ENCODE results near the gene SPSB3. TPM values are rescaled to one million over a fixed set of nuclear protein-coding genes. Genes with fewer than 3 reads are reported as not detected.

Gene SPSB3
- 21.5 and 37.5 TPM in 2 replicates for total RNA-seq

DNA sequence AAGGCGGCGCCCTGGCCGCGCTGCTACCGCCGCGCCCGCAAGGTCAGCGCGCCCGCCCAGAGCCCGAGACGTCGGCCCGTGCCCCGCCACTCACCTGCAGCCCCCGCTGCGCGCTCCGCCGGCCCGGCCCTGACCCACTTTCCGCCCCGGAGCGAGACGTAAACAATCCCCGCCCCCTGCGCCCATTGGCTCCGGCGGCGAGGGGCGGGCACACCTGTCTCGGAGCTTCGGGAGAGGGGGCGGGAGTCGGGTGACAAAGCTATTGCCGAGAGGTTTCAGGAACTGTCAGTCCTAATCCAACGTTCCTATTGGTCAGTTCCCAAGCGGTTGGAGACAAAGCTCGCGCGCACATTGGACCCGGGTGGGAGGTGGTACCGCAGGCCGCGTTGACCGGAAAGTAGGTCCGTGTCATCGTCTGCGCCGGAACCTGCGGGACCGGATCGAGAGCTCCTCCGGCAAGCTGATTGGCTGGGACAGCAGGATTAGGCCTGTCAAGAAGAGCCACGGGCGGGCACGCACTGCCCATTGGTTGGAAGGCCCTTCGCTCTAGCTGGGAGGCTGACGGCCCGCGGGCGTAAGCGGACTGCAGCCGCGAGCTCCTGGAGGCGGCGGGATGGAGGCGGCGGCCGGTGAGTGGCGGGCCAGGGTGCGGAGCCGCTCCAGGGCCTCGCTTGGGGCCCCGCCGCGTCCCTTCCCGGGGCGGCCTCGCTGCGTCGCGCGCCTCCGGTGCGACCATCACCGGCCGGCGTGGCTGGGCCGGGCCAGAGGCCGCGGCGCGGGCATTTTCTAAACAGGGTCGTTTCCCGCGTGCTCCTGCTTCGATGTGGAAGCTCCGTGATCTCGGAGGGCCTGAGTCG lies at the start of gene SPSB3, which contains the start of gene NUBP2:
Gene SPSB3, minus strand, starts transcription at position 164 of the 857 bp plus-strand sequence. CDS start 1,088 bp downstream, outside the sequence.
Gene NUBP2, plus strand, starts transcription at position 553 of the 857 bp plus-strand sequence. Its CDS starts 61 bp downstream, at position 614.

GRCh38 chr16:1826691-1827573 lies 44.6 kb upstream of the SPSB3 start, which contains the start of the genes FAHD1 and HAGH:
FAHD1 (plus strand) TSS chr16:1827206; CDS start chr16:1827239, 33 bp downstream.
HAGH (minus strand) TSS chr16:1826825; CDS start chr16:1826787, 38 bp downstream.

GRCh38 chr16:1793578-1794220 lies 11.3 kb upstream of the SPSB3 start, which contains the start of gene IGFALS:
IGFALS (minus strand) TSS chr16:1793705; CDS start chr16:1793652, 53 bp downstream.

DNA sequence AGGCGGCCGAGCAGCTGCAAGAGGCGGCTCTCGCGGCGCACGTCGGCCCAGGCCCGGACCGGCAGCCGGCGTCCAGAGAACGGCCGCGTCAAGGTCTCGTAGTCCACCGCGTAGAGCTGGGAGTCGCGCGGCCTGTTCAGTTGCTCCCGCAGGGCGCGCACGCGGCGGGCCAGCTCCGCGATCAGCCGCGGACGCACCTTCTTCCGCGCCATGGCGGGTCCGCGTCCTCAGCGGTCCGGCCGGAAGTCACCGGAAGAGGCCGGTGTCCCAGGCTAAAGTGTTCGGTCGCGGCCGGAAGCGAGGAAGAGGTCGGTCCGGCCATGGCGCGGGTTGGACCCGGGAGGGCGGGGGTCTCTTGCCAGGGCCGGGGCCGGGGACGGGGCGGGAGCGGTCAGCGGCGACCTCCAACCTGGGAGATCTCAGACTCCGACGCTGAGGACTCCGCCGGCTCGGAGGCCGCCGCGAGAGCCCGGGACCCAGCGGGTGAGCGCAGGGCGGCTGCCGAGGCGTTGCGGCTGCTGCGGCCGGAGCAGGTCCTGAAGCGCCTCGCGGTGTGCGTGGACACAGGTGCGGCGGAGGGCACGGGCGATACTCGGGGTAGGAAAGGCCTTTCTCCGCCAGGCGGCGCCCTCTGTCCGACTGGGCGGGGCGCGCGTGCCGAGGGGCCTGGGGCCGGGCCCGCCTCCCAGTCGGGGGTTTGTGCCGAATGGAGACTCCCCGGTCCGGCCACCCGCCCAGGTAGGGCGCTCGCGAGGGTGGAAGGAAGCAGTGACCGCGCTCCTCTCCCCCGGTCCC lies 9.3 kb downstream of the SPSB3 start, which contains the start of gene MRPS34:
Gene MRPS34, minus strand, starts transcription at position 227 of the 795 bp plus-strand sequence. Its CDS starts 15 bp downstream, at position 212.

DNA sequence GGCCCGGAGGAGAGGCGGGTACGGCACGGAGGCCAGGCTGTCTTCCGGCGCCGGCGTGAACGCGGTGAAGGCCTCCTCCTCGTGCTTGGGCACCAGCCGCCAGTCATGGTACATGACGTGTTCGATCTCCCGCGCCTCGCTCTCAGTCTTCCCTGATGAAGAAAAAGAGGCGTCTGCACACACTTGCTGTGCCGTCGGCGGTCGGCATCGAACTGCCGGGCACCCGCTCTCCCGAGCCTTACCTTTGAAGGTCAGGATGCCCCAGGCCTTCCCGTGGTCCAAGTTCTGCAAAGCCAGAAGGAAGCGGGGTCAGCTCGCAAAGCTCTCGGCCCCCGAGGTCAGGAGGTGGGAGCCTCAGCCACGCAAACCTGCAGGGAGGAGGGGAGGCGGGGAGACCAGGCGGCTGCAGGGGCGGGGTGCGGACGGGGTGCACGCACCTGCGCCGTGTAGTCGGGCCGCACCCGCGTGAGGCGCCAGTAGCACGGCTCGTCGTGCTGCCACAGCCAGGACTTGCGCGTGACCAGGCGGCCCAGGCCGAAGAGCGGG lies 9.9 kb downstream of the SPSB3 start, which contains the start of gene EME2:
Gene EME2, plus strand, starts transcription at position 449 of the 546 bp plus-strand sequence. CDS start 418 bp downstream, outside the sequence.

GRCh38 chr16:1771188-1771863 lies 11.0 kb downstream of the SPSB3 start, which contains the start of gene NME3:
NME3 (minus strand) TSS chr16:1771543; CDS start chr16:1771534, 9 bp downstream.

Other genes starting within 250 kb of the SPSB3 start
- 17.5 and 21.1 TPM in 2 replicates for gene TMEM204, start 248.9 kb downstream of the SPSB3 start, total RNA-seq
- 18.2 and 25.9 TPM in 2 replicates for gene IFT140, start 170.5 kb downstream of the SPSB3 start, total RNA-seq
- 3.7 and 5.2 TPM in 2 replicates for gene CRAMP1, start 170.2 kb downstream of the SPSB3 start, total RNA-seq
- 52.3 and 55.0 TPM in 2 replicates for gene JPT2, start 104.3 kb downstream of the SPSB3 start, total RNA-seq
- 25.7 and 46.2 TPM in 2 replicates for gene MAPK8IP3, start 76.4 kb downstream of the SPSB3 start, total RNA-seq
- gene NME3, start 11.0 kb downstream of the SPSB3 start, total RNA-seq: 71.9 and 85.4 TPM in 2 replicates
- gene EME2, start 9.8 kb downstream of the SPSB3 start, total RNA-seq: 7.7 and 9.6 TPM in 2 replicates
- gene MRPS34, start 9.4 kb downstream of the SPSB3 start, total RNA-seq: 45.1 and 90.1 TPM in 2 replicates
- gene NUBP2, start 389 bp upstream of the SPSB3 start, total RNA-seq: 52.7 and 84.4 TPM in 2 replicates
- gene IGFALS, start 11.1 kb upstream of the SPSB3 start, total RNA-seq: not detected in 2 replicates
- gene HAGH, start 44.3 kb upstream of the SPSB3 start, total RNA-seq: 70.5 and 79.0 TPM in 2 replicates
- 62.6 and 71.5 TPM in 2 replicates for gene FAHD1, start 44.6 kb upstream of the SPSB3 start, total RNA-seq
- 0.28 TPM in 1 of 2 replicates, not detected in the other for gene MEIOB, start 89.6 kb upstream of the SPSB3 start, total RNA-seq
- gene HS3ST6, start 135.8 kb upstream of the SPSB3 start, total RNA-seq: not detected in 2 replicates
- gene MSRB1, start 160.6 kb upstream of the SPSB3 start, total RNA-seq: 3.1 and 11.5 TPM in 2 replicates
- under 0.01 TPM in 1 of 2 replicates, not detected in the other for gene RPL3L, start 172.1 kb upstream of the SPSB3 start, total RNA-seq
- gene NDUFB10, start 177.0 kb upstream of the SPSB3 start, total RNA-seq: 84.0 and 160 TPM in 2 replicates
- gene RPS2, start 182.3 kb upstream of the SPSB3 start, total RNA-seq: 1,090 and 2,696 TPM in 2 replicates
- gene RNF151, start 184.3 kb upstream of the SPSB3 start, total RNA-seq: not detected in 2 replicates
- 27.1 and 56.0 TPM in 2 replicates for gene TBL3, start 189.5 kb upstream of the SPSB3 start, total RNA-seq
- gene NOXO1, start 198.9 kb upstream of the SPSB3 start, total RNA-seq: under 0.01 TPM in 1 of 2 replicates, not detected in the other
- 9.0 and 10.2 TPM in 2 replicates for gene GFER, start 201.6 kb upstream of the SPSB3 start, total RNA-seq
- 2.3 and 2.8 TPM in 2 replicates for gene SYNGR3, start 207.4 kb upstream of the SPSB3 start, total RNA-seq
- gene ZNF598, start 227.2 kb upstream of the SPSB3 start, total RNA-seq: 8.5 and 21.1 TPM in 2 replicates
- gene NPW, start 237.2 kb upstream of the SPSB3 start, total RNA-seq: 0.28 and 0.58 TPM in 2 replicates
- gene NHERF2, start 244.3 kb upstream of the SPSB3 start, total RNA-seq: 20.6 and 41.8 TPM in 2 replicates